SK-N-SH treated with all-trans-retinoic acid at 6 μM for 48 hours (cell line): ENCODE measurements around the gene DLG3.

Source experiments
- ATAC-seq: fragments of 200-7000 bp; cut with Tn5 transposase; 3 replicates; pipeline ENCODE4 v1.9.1; 2020; ENCODE audit warnings: mild to moderate bottlenecking, moderate library complexity
- BACH2 ChIP-seq: fragments of 250-450 bp; sonication (Bioruptor Pico); IDR thresholded peaks from 2 replicates; pipeline ENCODE4 v1.9.0; 2021; ENCODE audit warnings: mild to moderate bottlenecking, borderline replicate concordance
- CREB5 ChIP-seq: fragments of 250-450 bp; sonication (Bioruptor Pico); IDR thresholded peaks from 2 replicates; pipeline ENCODE4 v1.5.1; 2020; ENCODE audit warnings: low read depth, mild to moderate bottlenecking, moderate library complexity
- CSDC2 ChIP-seq: fragments of 250-450 bp; sonication (Bioruptor Pico); IDR thresholded peaks from 2 replicates; pipeline ENCODE4 v1.5.0; 2020; ENCODE audit warnings: mild to moderate bottlenecking, moderate library complexity
- CSRNP3 ChIP-seq: fragments of 250-450 bp; sonication (Bioruptor Pico); IDR thresholded peaks from 2 replicates; pipeline ENCODE4 v1.5.1; 2021; ENCODE audit warnings: mild to moderate bottlenecking, moderate library complexity
- ESRRG ChIP-seq: fragments of 250-450 bp; sonication (Bioruptor Pico); IDR thresholded peaks from 2 replicates; pipeline ENCODE4 v1.6.1; 2021; ENCODE audit warnings: mild to moderate bottlenecking
- GLIS3 ChIP-seq: fragments of 250-450 bp; sonication (Bioruptor Pico); IDR thresholded peaks from 2 replicates; pipeline ENCODE4 v1.5.0; 2020; ENCODE audit warnings: mild to moderate bottlenecking, moderate library complexity
- ISL1 ChIP-seq: fragments of 250-450 bp; sonication (Bioruptor Pico); IDR thresholded peaks from 2 replicates; pipeline ENCODE4 v2.1.2; 2022; ENCODE audit warnings: mild to moderate bottlenecking, moderate library complexity
- OSR1 ChIP-seq: fragments of 250-450 bp; sonication (Bioruptor Pico); IDR thresholded peaks from 2 replicates; pipeline ENCODE4 v1.8.0; 2022; ENCODE audit warnings: moderate library complexity, mild to moderate bottlenecking, inconsistent platforms
- PATZ1 ChIP-seq: fragments of 250-450 bp; sonication (Bioruptor Pico); IDR thresholded peaks from 2 replicates; pipeline ENCODE4 v1.8.0; 2020; ENCODE audit warnings: mild to moderate bottlenecking, moderate library complexity, borderline replicate concordance
- PPARA ChIP-seq: fragments of 250-450 bp; sonication (Bioruptor Pico); IDR thresholded peaks from 2 replicates; pipeline ENCODE4 v1.5.0; 2020; ENCODE audit warnings: mild to moderate bottlenecking, borderline replicate concordance
- RARB ChIP-seq: fragments of 250-450 bp; sonication (Bioruptor Pico); IDR thresholded peaks from 2 replicates; pipeline ENCODE4 v1.8.0; 2021; ENCODE audit warnings: mild to moderate bottlenecking, moderate library complexity
- SNAI2 ChIP-seq: fragments of 250-450 bp; sonication (Bioruptor Pico); IDR thresholded peaks from 2 replicates; pipeline ENCODE4 v1.5.0; 2020; ENCODE audit warnings: mild to moderate bottlenecking, moderate library complexity
- TCF4 ChIP-seq: fragments of 250-450 bp; sonication (Bioruptor Pico); IDR thresholded peaks from 2 replicates; pipeline ENCODE4 v1.8.0; 2021; ENCODE audit warnings: mild to moderate bottlenecking, moderate library complexity, borderline replicate concordance
- TOX ChIP-seq: fragments of 250-450 bp; sonication (Bioruptor Pico); IDR thresholded peaks from 2 replicates; pipeline ENCODE4 v1.8.0; 2021; ENCODE audit warnings: mild to moderate bottlenecking, moderate library complexity, borderline replicate concordance
- ZC3H10 ChIP-seq: fragments of 250-450 bp; sonication (Bioruptor Pico); IDR thresholded peaks from 2 replicates; pipeline ENCODE4 v1.5.1; 2021; ENCODE audit warnings: mild to moderate bottlenecking, moderate library complexity
- ZFP3 ChIP-seq: fragments of 250-450 bp; sonication (Bioruptor Pico); IDR thresholded peaks from 2 replicates; pipeline ENCODE4 v1.5.0; 2020; ENCODE audit warnings: mild to moderate bottlenecking, moderate library complexity
- ZFP30 ChIP-seq: fragments of 450-650 bp; formaldehyde crosslinking; IDR thresholded peaks from 2 replicates; pipeline ENCODE4 v1.5.0; 2022; ENCODE audit warnings: mild to moderate bottlenecking, moderate library complexity
- ZNF565 ChIP-seq: fragments of 450-650 bp; formaldehyde crosslinking; conservative IDR thresholded peaks from 2 replicates; pipeline ENCODE4 v1.5.0; 2020; ENCODE audit warnings: low read depth, mild to moderate bottlenecking, moderate library complexity
- ZNF70 ChIP-seq: fragments of 450-650 bp; formaldehyde crosslinking; IDR thresholded peaks from 2 replicates; pipeline ENCODE4 v1.5.0; 2020; ENCODE audit warnings: mild to moderate bottlenecking, moderate library complexity
- ZNF8 ChIP-seq: fragments of 450-650 bp; formaldehyde crosslinking; IDR thresholded peaks from 2 replicates; pipeline ENCODE4 v1.5.0; 2020; ENCODE audit warnings: mild to moderate bottlenecking, moderate library complexity
- TF ChIP-seq, protein P1 (sequence below): fragments of 250-450 bp; sonication (Bioruptor Pico); IDR thresholded peaks from 2 replicates; pipeline ENCODE4 v1.8.0; 2021; ENCODE audit warnings: low read depth, mild to moderate bottlenecking, moderate library complexity, borderline replicate concordance

Gene DLG3

DNA sequence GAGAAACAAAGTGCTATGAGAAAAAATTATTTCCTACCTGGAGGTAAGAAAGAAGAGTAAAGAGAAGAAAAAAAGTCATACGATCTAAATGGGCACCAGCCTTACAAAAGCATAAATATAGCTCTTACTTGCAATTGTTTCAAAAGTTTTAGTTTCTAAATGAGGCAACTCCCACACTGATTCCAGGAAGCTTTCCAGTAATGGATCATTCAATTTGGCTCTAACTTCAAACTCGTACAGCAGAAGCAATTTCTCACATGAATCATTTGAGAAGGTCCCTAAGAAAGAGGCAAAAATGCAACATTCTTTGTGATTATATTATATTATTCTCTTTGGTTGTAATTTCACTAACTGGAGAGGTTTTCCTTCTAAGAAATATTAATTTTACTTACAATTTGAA, 109.9 kb downstream of the DLG3 start:
- no peak for ATAC-seq
- no peak for TF ChIP-seq PPARA (CRISPR knock-in tag)
- no peak for TF ChIP-seq ZFP3 (CRISPR knock-in tag)
- no peak for TF ChIP-seq ESRRG (CRISPR knock-in tag)
- no peak for TF ChIP-seq ZFP30 (CRISPR knock-in tag)
- TF ChIP-seq ZNF70: no peak
- no peak for TF ChIP-seq PATZ1 (CRISPR knock-in tag)
- TF ChIP-seq OSR1: no peak
- no peak for TF ChIP-seq CSDC2 (CRISPR knock-in tag)
- TF ChIP-seq ZNF565: no peak
- no peak for TF ChIP-seq CREB5 (CRISPR knock-in tag)
- TF ChIP-seq GLIS3 (CRISPR knock-in tag): no peak
- TF ChIP-seq TOX (CRISPR knock-in tag): no peak
- no peak for TF ChIP-seq RARB (CRISPR knock-in tag)
- no peak for TF ChIP-seq TCF4 (CRISPR knock-in tag)
- TF ChIP-seq ZNF8 (CRISPR knock-in tag): no peak
- no peak for TF ChIP-seq ISL1
- TF ChIP-seq CSRNP3: no peak
- no peak for TF ChIP-seq ZC3H10 (CRISPR knock-in tag)
- TF ChIP-seq, protein P1, sequence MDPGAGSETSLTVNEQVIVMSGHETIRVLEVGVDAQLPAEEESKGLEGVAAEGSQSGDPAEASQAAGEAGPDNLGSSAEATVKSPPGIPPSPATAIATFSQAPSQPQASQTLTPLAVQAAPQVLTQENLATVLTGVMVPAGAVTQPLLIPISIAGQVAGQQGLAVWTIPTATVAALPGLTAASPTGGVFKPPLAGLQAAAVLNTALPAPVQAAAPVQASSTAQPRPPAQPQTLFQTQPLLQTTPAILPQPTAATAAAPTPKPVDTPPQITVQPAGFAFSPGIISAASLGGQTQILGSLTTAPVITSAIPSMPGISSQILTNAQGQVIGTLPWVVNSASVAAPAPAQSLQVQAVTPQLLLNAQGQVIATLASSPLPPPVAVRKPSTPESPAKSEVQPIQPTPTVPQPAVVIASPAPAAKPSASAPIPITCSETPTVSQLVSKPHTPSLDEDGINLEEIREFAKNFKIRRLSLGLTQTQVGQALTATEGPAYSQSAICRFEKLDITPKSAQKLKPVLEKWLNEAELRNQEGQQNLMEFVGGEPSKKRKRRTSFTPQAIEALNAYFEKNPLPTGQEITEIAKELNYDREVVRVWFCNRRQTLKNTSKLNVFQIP (CRISPR knock-in tag): no peak
- no peak for TF ChIP-seq SNAI2 (CRISPR knock-in tag)

GRCh38 chrX:70554948-70555347, 110.3 kb downstream of the DLG3 start:
- TF ChIP-seq BACH2 (CRISPR knock-in tag) (no peak), ESRRG (CRISPR knock-in tag) (no peak), ZNF70 (no peak), GLIS3 (CRISPR knock-in tag) (no peak), CSRNP3 (no peak), TCF4 (CRISPR knock-in tag) (no peak), CREB5 (CRISPR knock-in tag) (no peak), SNAI2 (CRISPR knock-in tag) (no peak), ZC3H10 (CRISPR knock-in tag) (no peak)
- TF ChIP-seq, protein P1 (CRISPR knock-in tag): no peak
- ATAC-seq: no peak
